Left forelimb (tissue), 1 donor: Measurements from ENCODE around the gene SMPD1.
"Not testable (repeated sequence)": the region's sequence is repeated elsewhere in the genome, so short reads cannot be mapped to it uniquely, and the experiment has no call there.

Source experiments
- DNase-seq: peaks from one replicate; pipeline ENCODE4 v3.0.0-alpha.2; 2018; ENCODE audit warnings: low spot score

SMPD1 gene

GRCh38 chr11:6390718-6391469 lies 620 bp downstream of the SMPD1 start:
- no peak for DNase-seq

DNA sequence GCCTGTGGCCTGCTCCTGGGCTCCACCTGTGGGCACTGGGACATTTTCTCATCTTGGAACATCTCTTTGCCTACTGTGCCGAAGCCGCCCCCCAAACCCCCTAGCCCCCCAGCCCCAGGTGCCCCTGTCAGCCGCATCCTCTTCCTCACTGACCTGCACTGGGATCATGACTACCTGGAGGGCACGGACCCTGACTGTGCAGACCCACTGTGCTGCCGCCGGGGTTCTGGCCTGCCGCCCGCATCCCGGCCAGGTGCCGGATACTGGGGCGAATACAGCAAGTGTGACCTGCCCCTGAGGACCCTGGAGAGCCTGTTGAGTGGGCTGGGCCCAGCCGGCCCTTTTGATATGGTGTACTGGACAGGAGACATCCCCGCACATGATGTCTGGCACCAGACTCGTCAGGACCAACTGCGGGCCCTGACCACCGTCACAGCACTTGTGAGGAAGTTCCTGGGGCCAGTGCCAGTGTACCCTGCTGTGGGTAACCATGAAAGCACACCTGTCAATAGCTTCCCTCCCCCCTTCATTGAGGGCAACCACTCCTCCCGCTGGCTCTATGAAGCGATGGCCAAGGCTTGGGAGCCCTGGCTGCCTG lies 1.4 kb downstream of the SMPD1 start:
- DNase-seq = no peak

DNA sequence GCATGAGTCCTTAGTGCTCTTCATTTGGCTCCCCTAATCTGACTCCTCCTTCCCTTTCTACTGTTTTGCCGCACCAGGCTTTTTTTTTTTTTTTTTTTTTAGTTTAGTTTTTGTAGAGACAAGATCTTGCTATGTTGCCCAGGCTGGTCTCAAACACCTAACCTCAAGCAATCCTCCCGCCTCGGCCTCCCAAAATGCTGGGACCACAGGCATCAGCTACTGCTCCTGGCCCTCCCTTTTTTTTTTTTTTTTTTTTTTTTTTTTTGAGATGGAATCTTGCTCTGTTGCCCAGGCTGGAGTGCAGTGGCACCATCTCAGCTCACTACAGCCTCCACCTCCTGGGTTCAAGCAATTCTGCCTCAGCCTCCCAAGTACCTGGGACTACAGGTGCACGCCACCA lies 2.0 kb downstream of the SMPD1 start:
- DNase-seq = not testable (repeated sequence)

DNA sequence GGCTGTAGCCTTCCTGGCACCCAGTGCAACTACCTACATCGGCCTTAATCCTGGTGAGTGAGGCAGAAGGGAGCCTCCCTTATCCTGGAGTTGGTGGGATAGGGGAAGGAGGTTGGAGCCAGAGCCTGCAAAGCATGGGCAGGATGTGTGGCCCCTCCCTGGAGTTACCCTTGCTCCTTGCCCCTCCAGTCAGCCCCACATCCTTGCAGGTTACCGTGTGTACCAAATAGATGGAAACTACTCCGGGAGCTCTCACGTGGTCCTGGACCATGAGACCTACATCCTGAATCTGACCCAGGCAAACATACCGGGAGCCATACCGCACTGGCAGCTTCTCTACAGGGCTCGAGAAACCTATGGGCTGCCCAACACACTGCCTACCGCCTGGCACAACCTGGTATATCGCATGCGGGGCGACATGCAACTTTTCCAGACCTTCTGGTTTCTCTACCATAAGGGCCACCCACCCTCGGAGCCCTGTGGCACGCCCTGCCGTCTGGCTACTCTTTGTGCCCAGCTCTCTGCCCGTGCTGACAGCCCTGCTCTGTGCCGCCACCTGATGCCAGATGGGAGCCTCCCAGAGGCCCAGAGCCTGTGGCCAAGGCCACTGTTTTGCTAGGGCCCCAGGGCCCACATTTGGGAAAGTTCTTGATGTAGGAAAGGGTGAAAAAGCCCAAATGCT lies 3.9 kb downstream of the SMPD1 start:
- DNase-seq = no peak

- no peak for DNase-seq
Measured at GRCh38 chr11:6395470-6396060, 5.3 kb downstream of the SMPD1 start.

- DNase-seq = no peak
Measured at GRCh38 chr11:6397156-6397555, 6.9 kb downstream of the SMPD1 start.

- no peak for DNase-seq
Measured at GRCh38 chr11:6397636-6398035, 7.4 kb downstream of the SMPD1 start.

DNA sequence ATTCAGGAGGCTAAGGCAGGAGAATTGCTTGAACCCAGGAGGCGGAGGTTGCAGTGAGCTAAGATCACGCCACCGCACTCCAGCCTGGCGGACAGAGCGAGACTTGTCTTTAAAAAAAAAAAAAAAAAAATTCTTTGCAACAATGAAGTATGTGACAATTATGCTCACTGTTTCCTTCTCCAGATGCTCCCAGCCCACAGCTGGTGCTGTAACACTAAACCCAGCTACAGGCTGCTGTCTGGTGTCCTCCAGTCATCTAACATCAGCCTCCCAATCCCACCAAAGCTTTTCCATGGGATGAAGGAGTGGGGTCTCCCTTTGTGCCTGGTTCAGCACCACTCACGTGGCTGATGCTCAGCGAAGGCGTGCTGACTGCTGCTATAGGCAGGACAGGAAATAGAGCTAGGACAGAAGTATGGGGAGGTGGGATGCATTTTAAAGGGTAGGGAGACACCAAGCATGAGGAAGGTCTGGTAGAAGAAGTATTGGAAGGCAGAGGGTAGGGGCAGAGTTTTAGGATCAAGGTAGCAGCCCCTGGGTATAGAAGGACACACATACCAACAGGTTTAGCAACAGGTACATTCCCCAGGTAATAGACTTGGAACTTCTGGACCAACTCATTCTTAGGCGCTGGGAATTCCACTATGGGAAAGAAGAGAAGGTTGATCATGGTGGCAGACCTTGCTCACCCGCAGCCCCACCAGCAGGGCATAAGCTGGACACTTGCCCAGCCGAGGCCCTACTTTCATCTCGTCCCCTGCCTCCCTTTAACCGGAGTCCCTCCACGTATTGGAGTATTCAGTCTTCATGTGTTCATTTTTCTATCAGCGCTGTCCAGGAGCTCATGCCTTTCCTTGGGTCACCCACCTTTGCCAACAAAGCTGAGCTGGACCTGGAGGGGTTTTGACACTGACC lies 10.4 kb downstream of the SMPD1 start:
- no peak for DNase-seq

DNA sequence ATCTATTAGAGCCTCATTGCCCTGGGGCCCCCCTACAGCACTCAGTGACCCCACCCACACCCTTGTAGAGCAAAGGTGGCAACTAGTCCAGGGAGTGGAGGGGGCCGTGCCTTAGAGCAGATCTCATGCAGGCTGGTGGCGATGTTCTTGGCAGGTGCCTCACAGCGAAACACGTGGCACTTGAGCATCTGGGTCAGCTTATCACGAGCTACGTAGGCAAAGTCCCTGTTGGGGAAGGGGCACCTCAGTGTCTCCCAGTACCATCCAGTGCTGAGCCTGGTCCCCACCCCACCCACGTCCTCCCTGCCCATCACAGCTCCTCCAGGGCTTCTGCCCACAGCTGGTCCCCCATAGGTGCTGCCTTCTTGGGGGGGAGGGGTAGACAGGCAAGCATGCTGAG lies 11.2 kb downstream of the SMPD1 start:
- DNase-seq = no peak

DNA sequence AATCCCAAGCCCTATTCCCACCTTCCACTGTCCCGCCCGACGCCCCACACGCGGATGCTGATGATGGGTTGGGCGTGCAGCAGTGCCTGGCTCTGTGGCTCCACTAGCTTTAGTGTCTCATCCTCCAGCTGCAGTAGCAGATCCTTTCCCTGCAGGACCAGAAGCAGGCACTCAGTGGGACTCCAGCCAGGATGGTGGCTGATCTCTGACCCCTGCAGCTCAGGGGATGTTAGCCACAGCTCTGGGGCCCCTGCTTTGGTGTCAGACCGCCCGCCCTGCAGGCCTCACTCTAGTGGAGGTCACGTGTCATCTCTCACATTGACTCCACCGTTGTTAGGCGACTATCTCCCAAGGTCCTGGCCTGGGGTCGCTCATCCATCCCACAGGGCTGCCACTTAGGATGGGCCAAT lies 11.8 kb downstream of the SMPD1 start:
- no peak for DNase-seq

GRCh38 chr11:6402561-6402981 lies 12.3 kb downstream of the SMPD1 start:
- DNase-seq = no peak

DNA sequence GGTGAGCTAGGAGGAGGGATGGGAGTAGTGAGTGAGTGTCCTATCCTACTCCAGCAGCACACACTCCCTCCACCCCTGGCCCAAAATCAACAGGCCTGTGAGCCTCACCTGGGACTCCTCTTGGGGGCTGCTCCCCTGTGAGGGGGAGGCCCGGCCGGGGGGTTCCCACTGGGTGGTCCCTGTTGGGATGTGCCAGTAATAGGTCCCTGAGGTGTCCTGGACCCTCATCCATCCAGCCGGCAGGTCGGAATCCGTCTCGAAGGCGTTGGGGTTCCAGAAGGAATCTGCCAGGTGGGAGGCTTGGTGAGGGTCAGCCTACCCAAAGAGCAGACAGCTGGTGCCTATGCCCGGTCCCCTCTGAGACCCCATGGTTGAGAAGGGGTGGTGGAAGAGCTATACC lies 13.3 kb downstream of the SMPD1 start:
- DNase-seq = no peak

DNA sequence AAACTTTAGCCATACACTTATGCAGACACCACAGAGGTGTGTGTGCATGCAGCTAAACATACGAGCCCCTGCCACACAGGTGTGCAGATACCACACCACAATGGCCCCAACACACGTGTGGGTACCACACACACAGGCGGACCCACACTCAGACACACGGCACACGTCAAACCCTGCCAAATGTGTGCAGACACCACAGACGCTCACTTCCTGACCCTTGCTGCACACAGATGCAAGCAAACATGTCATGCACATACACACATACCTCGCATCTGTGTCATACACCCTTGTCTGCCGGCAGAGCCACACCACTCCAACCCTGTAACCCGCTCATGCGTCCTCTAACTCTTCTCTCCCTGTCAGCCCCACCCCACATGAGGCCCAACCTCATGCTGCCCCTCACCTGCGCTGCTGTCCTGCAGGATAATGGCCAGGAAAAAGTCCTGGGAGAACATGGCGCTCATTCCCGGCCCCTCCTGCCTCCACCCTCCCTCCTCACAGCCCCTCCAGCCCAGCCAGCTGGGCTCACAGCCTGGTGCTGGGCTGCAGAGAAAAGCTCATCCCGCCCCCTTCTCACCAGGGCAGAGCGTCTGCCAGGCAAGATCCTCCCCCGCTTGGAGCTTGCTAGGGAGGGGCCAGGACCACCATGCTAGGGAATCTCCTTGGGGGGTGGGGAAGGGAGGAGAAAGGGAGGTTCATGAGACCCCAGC lies 14.2 kb downstream of the SMPD1 start:
- DNase-seq = no peak

GRCh38 chr11:6405052-6405667 lies 14.9 kb downstream of the SMPD1 start:
- no peak for DNase-seq

GRCh38 chr11:6405846-6406245 lies 15.6 kb downstream of the SMPD1 start:
- no peak for DNase-seq

DNA sequence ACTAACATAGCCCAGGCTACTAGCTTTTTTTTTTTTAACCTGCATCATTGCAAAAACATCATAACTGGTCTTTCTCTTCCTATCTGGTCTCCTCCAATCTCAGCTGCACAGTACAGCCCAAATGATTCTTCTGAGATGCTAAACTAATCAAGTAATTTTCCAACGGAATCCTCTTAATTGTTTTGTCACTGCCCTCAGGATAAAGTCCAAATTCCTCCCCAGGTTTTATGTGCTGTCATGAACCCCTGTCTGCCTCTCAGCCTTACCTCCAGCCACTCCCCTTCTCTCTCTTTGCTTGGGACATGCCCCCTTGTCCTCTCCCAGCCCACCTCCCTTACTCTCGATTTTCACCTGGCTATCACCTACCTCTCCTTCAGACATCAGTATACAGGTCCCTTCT lies 16.1 kb downstream of the SMPD1 start:
- no peak for DNase-seq

GRCh38 chr11:6410695-6411430 lies 20.6 kb downstream of the SMPD1 start:
- no peak for DNase-seq

DNA sequence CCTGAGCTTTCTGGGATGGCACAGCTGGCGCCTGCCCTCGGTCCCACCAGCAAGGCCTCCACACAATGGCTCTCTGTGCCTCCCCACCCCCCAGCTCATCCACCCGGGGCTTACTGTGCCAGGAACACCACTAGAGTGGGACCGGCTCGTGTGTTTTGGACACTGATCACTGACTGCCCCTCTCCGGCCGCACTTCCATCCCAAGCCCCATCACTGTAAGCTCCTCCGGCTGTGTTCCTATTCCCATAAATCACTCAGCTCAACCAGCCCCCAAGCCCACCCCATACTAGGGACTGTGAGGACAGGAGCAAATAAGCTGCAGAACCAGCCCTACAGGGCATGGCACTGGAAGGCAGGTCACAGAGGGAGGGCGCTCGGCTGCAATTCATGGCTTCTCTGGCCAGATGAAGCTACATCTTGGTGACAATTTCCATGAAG lies 21.3 kb downstream of the SMPD1 start:
- DNase-seq = no peak

DNA sequence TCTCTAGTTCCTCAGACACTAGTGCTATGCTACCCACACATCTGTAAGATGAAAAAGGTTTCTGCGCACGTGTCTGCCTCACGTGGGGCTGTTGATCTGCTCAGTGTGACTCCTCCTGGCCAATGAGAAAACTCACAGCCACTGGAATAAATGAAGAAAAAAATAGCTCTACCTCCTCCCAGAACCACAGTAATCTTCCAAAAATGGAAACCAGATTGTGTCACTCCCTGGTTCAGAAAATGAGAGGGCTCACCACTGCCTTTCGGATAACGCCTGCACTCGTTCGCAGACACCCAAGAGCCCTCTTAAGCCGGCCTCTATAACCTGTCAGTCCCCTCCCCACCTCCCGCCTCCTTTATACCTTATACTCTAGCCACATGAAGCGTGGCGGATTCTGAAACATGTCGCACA lies 23.5 kb downstream of the SMPD1 start:
- no peak for DNase-seq

GRCh38 chr11:6414874-6415328 lies 24.6 kb downstream of the SMPD1 start:
- DNase-seq = no peak
